Activated CD4-positive, alpha-beta T cell treated with anti-CD3 and anti-CD28 coated beads for 4 hours (primary cell): ENCODE results near the gene PDE4DIP.
"Not testable (repeated sequence)": the region's sequence is repeated elsewhere in the genome, so short reads cannot be mapped to it uniquely, and the experiment has no call there.

Experiments
- DNase-seq, 2 donors: peaks; one replicate each; pipeline ENCODE4 v3.0.0-alpha.2; 2020

The PDE4DIP gene

DNA sequence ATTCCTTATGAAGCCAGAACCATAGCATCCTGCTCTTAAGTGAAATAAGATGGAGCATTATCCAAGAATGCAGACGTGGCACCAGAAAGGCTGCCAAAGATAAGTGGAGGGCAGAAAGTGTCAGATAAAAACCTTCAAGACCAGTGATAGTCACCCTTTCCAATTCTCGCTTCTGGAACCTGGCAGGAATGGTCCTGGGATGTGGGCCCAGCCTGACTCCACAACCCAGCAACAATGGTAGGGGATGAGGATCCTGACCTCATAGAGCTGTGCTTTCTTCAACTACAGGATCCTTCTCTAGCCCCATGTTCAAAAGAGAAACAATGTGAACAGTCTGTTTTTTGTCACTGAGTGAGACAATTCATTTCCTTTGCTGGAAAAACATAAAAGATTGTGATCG lies 145.2 kb downstream of the PDE4DIP start:
- not testable (repeated sequence) for DNase-seq

DNA sequence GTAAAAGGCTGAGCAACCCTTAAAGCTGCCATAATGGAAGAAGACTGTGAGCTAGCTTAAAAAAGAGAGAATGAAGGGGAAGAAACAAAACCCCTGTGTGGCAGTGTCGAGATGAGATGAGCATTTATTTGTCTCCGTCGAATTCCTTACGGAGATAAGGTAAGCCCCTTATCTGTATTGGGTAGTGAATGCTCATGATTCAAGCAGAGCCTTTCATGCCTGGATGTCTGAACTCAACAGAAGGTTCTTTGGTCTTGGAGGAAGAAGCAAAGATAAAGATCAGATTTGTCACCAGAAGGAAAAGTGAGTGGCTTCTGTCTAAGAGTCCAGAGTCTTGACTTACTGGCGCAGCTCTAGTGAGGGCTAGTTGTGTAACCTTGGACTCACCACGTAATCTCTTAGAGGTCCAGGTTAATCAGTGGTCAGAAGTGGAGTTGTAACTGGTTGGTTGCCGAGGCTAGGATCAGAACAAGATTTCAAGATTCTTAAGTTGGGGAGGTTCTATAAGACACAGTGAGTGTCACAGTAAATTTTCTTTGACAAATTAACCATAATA lies 146.1 kb downstream of the PDE4DIP start:
- not testable (repeated sequence) for DNase-seq

DNA sequence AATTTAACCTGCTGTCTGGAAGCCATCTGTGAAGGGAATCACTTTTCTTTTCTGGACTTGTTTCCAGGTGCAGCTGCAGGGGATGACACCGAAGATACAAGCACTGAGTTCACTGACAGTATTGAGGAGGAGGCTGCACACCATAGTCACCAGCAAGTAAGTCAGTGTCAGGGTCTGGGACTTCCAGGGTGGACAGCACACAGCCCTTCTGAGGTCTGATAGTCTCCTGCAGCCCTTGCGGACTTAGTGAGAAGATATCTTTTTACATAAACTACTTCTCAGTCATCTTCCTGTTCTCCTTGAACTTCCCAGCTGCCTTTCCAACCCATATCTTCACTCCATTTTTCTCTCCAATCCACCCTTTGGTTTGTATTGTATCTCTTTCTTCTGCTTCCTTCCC lies 147.6 kb downstream of the PDE4DIP start:
- not testable (repeated sequence) for DNase-seq

DNA sequence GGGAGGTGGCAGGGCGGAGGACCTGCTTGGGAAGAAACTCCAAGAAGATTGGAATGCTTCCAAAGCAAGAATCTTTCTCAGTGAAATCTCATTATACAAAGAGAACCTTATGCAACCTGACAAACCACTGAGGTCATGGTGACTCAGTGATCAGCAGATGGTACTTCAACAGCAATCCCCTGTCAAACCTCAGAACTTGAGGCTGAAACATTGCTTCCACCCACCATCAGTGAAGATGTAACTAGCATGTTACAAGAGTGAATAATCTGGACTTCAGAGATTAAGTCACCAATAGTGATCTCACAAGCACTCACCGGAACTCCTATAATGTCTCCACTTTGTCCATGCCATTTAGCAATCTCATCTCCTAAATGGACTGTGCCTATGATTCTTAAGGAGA lies 148.1 kb downstream of the PDE4DIP start:
- DNase-seq = not testable (repeated sequence)

DNA sequence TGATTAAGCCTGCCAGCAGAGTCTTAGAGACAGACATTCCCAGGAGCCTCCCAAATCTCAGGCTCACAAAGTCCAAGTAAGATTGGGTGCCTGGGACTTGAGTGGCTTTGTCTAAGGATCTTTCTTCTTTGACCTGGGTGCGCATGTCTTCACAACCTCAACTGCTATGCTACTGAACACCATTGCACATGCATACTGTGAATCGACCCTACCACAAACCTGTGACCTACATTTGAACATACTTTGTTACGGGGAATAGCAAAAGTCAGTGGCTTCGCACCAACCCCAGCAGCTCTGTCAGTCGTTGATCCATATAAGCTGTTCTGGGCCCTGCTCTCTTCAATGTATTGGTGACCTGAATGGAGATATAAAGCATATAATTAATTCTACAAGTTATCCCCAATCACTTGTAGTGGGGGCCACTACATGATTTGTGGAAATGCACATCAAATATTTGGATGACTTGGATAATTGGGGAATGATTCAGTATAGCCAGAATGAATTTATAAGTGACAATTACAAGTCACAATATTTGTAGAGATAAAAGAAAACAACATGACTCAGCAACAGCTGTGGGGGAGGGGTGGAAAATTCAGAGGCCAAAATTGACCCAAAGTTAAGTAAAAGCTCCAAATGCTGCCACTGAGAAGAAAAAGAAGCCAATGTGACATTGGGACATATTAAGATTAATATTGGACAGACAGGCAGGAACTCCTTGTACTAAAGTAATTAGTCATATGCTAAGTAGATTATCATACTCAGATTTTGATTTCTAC lies 152.4 kb downstream of the PDE4DIP start:
- not testable (repeated sequence) for DNase-seq

DNA sequence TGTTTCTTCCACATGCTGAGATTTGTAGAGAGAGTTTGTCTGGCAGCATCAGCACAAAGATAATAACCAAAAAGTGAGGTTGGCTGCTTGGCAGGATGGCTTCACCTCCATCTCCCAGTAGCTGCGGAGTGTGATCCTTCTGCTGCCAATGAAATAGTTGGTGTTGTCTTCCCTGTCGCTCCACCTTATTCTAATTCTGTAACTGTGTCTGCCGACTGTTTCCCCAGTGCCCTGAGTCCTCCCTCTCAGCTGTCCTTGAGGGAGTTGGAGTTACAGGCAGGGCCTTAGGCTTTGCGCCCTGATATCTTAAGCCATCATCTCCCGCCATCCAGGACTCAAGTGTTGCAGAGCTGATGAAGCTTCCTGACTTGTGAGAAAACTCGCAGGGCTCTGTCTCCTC lies 153.2 kb downstream of the PDE4DIP start:
- DNase-seq = not testable (repeated sequence)

DNA sequence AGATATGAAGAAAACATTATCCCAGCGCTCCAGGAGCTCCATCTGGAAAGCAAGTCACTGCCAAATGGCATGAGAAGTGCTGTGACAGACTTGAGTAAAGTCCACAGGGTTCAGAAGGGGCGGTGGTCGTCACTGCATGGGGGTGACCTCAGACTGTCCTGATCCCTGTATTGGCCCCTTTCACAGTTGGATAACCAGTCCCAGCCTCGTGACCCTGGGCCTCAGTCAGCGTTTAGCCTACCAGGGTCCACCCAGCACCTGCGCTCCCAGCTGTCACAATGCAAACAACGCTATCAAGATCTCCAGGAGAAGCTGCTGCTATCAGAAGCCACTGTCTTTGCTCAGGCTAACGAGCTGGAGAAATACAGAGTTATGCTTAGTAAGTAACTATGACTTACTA lies 158.4 kb downstream of the PDE4DIP start:
- not testable (repeated sequence) for DNase-seq

DNA sequence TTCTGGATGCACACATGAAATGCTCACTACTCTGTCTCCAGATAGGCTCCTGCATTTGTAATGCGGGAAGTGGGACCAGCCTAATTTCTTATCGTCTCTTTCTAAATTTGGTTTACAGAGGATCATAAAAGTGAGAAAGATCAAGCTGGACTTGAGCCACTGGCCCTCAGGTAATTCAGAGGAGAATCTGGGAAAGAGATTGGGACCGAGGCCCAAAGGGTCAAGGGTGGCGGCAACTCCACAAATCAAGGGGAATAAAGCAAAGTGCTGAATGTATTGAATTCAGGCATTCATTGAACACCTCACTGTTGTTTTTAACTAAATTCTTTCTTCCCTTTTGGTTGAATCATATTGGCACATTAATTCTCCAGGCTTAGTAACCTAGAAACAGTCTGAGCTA lies 164.1 kb downstream of the PDE4DIP start:
- not testable (repeated sequence) for DNase-seq

DNA sequence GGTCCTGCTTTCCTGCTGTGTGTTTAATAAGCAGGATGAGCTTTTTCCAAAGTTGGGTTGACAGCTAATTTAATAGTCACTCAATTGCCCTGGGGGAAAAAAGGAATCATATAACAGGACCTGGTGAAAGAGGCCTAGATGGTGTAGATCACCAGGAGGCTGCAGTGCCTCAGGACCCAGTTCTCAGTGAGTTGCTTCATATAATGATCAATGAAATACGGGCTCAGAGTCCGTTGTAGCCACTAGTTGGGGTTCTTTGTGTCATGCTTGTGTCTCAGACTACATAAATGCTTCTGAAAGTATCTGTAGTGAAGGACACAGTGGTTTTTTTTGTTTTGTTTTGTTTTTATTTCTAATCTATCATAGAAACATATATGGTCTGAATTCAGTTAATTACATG lies 164.5 kb downstream of the PDE4DIP start:
- not testable (repeated sequence) for DNase-seq

DNA sequence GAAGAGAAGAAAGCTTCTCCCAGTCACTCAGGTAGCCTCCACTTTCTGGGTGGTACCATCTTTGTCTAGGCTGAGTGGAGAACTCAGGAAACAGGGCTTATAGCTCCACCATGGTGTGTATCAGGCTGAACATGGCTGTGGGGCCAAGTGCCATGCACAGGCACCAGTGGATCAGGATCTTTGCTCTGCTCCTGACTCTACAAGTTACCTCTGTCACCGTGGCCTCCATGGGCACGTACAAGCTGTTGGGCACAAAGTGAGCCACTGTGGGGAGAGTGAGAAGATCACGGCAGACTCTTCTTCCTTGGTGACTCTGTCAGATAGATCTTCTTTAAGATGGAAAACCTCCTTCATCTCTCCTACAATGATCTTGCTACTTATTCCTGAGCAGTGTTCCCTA lies 165.5 kb downstream of the PDE4DIP start:
- not testable (repeated sequence) for DNase-seq

DNA sequence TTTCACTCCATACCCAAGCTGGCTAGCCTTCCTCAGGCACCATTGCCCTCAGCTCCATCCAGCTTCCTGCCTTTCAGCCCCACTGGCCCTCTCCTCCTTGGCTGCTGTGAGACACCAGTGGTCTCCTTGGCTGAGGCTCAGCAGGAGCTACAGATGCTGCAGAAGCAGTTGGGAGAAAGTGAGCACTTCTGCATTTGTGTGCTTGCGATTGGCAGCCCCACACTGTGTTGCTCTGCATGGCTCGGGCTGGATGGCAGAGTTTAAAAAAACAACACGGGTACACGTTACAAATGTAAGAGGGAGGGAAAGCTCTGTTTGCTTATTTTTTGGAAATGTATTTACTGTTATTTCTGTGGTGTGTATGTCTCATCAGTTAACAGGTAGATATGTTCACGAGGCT lies 168.4 kb downstream of the PDE4DIP start:
- not testable (repeated sequence) for DNase-seq

DNA sequence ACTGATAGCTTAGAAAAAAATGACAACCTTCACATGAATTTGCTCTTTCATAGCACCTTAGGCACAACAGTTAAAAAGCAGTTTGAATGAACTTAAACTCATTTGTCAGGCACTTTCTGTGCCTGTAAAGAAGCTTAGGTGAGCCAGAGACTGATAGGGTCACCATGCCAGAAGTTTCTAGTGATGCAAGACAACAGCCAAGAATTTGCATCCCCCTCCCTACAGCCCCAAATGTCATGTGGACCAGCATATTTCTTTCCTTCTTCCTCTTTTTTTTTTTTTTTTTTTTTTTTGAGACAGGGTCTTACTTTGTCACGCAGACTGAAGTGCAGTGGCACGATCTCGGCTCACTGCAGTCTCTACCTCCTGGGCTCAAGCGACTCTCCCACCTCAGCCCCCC lies 169.3 kb downstream of the PDE4DIP start:
- not testable (repeated sequence) for DNase-seq

DNA sequence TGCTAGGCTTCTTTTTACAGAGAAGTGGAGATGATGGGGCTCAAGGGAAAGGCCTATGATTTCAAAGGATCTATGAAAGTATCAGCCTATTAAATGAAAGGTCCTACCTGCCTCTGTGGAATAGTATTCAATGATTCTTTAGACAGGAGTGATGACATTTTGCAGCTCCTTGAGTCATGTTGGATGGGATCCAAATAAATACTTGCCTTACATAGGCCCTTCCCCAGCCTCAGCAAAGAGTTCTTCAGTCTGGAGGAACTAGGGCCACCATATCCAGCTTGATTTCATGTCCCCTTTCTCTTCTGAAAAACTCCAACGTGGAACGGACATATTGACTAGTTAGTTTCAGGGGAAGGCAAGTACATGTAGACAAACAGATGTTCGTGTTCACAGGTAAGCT lies 171.3 kb downstream of the PDE4DIP start:
- DNase-seq = not testable (repeated sequence)

DNA sequence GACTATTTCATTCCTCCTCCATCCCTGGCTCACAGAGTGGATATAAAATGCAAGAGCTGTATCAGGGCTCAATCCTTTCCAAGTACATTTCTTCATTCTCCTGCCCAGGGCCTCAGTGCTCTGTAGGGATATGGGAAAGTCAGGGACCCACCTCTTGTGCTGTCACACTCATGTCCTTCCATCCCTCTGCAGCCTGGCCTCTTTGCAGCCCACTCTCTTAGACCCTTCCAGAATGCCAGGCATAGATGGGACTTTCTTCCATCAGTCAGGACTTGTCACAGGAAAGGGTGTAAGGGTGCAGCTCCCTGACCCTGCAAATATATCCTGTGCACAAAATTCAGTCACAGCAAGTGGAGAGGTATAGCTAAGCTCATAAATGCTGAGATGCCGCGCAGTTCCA lies 172.4 kb downstream of the PDE4DIP start:
- not testable (repeated sequence) for DNase-seq

DNA sequence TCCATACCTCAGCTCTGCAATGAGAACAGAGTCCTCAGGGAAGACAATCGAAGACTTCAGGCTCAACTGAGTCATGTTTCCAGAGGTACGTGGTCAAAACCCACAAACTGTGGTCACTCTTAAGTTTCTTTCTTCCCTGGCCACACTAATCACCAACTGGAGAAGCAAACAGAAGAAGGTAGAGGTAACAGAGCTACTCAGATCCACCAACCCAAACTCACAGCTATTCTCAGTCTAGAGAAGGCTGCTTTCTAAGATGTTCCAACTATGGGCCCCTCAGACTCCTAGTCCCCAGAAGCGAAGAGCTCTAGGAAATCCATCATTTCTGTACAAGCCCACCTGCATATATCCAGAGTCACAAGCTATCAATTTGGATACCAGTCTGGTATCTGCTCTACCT lies 174.3 kb downstream of the PDE4DIP start:
- not testable (repeated sequence) for DNase-seq

DNA sequence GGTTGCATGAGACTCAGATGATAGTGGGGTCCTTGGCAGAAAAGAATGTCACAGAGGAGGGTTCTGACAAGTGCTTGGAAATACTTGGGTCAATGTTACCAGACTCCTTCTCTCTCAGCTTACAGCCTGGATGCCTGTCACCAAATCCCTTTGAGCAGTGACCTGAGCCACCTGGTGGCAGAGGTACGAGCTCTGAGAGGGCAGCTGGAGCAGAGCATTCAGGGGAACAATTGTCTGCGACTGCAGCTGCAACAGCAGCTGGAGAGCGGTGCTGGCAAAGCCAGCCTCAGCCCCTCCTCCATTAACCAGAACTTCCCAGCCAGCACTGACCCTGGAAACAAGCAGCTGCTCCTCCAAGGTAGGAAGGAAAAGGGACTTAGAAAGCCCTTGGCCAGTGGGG lies 180.1 kb downstream of the PDE4DIP start:
- not testable (repeated sequence) for DNase-seq

DNA sequence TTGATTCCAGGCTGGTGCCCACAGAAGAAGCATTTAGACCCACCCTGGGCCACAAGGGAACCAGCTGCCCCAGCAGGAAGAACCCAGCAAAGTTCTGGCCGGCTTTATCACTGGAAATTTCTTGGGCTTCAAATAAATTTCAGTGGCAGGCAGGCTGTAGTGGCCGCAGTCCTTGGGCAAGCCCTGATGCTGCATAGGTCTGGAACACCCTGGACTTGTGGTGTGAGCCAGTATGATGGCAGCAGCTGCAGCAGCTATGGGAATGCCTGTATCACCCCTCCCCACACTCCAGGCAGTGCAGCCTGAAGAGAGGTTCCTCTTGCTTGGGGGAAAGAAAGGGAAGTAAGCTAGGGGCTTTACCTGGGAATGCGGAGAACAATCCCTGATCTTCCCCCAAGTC lies 189.7 kb downstream of the PDE4DIP start:
- DNase-seq = not testable (repeated sequence)

DNA sequence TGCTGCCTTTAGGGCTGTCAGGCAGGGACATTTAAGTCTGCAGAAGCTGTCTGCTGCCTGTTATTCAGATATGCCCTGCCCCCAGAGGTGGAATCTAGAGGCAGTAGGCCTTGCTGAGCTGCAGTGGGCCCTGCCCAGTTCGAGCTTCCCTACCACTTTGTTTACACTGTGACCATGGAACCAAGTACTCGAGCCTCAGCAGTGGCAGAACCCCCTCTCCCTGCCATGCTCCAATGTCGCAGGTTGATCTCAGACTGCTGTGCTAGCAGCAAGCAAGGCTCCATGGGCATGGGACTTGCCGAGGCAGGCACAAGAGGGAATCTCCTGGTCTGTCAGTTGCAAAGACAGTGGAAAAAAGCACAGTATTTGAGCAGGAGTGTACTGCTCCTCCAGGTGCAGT lies 198.8 kb downstream of the PDE4DIP start:
- DNase-seq = not testable (repeated sequence)

DNA sequence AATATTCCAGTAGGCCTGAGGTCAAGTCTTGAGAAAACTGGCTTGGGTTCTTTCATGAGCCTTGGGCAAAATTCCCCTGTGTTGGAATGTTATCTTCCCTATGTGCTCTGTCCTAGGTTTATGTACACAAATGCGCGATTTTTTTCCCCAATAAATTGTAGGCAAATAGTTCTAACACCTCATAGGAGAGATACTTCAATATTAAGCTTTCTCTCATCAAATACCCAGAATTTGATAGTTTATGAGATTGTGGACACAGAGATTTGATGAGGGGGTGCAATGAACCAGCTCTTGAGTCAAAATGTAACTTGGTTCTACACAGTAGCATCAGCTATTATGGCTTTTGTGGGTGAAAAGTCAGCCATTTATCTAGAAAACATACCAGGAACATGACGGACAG lies 220.4 kb downstream of the PDE4DIP start:
- DNase-seq = not testable (repeated sequence)

DNA sequence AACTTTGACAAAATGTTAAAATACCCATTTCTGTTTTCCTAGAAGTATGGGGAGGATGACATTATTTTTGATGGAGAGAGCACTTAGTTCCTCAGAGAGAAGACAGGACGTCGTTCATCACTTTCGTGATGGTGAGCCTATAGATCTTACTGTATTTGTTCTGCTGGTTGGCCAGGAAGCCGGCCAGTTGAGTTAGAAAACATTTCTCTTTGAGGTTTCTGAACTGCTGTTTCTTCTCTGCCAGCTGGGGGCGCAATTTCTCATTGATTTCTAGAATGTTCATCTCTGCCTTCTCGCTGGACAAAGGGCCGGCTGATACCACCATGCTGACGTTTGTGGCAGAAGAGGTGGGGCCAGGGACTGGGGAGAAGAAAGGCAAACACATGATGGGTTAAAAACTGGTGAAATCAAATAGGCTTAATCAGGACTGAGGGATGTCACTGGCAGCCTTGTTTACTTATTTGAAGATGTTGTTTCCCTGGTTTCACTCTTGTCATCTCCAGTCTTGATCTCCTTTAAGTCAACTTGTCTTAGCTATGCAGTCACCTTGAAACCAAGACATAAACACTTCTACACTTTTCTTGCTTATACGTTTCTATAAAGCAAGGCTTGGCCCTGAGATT lies 231.4 kb downstream of the PDE4DIP start:
- not testable (repeated sequence) for DNase-seq
